ENCODE data around the gene SERPINB6.
"Not testable (repeated sequence)": the region's sequence is repeated elsewhere in the genome, so short reads cannot be mapped to it uniquely, and the experiment has no call there.

SERPINB6 gene

DNA sequence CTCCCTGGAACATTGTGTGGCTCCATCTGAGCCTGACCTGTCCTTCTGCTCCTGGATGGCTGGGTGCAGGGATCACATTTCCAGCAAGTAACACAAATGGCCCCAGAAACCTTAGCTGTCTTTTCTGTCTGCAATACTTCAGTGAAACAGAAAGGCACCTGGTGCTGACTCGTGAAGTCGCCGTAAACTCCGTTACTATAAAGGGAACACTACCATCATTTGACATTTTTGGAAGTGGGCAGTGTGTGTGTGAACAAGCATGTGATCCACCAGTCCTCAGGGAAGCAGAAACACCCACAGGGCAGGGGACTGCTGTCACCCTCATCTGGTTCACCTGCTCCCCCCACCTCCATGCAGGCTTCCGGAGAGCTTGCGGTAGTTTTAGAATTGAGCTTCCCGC lies 23.9 kb downstream of the SERPINB6 start:
- CTCF ChIA-PET = interaction anchor here (1.4 to 8.8 kb wide), 3 partner anchors 15 to 101 kb away, joined by 5 to 72 read pairs (median 7); no protein-coding TSS in a partner anchor
- no peak for DNase-seq (ENCODE audit: extremely low spot score)
- POLR2A ChIA-PET = no interaction called here
- TF ChIP-seq, protein P1, sequence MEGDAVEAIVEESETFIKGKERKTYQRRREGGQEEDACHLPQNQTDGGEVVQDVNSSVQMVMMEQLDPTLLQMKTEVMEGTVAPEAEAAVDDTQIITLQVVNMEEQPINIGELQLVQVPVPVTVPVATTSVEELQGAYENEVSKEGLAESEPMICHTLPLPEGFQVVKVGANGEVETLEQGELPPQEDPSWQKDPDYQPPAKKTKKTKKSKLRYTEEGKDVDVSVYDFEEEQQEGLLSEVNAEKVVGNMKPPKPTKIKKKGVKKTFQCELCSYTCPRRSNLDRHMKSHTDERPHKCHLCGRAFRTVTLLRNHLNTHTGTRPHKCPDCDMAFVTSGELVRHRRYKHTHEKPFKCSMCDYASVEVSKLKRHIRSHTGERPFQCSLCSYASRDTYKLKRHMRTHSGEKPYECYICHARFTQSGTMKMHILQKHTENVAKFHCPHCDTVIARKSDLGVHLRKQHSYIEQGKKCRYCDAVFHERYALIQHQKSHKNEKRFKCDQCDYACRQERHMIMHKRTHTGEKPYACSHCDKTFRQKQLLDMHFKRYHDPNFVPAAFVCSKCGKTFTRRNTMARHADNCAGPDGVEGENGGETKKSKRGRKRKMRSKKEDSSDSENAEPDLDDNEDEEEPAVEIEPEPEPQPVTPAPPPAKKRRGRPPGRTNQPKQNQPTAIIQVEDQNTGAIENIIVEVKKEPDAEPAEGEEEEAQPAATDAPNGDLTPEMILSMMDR (IDR thresholded peaks at IDR 0.05; ENCODE audit: control extremely low read depth, extremely low read depth, low read depth, missing control alignments) = no peak

- no peak for DNase-seq (ENCODE audit: extremely low spot score)
- POLR2A ChIA-PET = no interaction called here
- TF ChIP-seq, protein P1 (IDR thresholded peaks at IDR 0.05; ENCODE audit: control extremely low read depth, extremely low read depth, low read depth, missing control alignments) = no peak
- CTCF ChIA-PET = interaction anchor here (2.3 to 4.2 kb wide), 2 partner anchors 13 to 98 kb away, joined by 8 to 22 read pairs; no protein-coding TSS in a partner anchor
Observed at GRCh38 chr6:2945153-2945452, 26.3 kb downstream of the SERPINB6 start.

DNA sequence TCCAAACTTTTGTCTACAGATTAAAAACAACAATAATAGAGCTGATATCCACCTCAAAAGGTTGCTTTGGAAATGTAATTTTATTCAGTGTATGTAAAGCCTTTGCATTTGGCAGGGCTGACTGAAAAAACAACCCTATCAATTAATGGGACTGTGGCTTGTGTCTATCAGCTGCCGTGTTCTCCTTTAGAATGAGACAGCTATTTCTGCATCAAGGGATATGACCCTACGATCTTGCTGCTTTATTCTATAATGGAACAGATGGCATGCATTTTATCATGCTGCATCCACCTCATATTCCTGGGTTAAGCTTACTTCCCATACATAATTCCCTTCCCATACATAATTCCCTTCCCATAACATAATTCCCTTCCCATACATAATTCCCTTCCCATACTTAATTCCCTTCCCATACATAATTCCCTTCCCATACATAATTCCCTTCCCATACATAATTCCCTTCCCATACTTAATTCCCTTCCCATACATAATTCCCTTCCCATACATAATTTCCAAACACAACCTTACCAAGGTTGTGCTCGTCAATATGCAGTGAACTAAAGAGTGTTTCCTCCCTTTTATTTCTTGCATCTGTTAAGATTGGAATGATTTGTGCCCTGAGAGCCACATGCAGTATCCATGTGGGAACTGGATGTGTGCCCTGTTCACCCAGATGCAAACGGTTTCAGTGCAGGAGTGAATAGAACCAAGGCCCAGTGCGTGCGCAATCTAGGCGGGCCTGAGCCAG lies 26.8 kb downstream of the SERPINB6 start:
- no peak for DNase-seq (ENCODE audit: extremely low spot score)
- CTCF ChIA-PET = interaction anchor here (1.0 to 5.3 kb wide), 8 partner anchors 8 to 154 kb away, joined by 3 to 31 read pairs (median 4); no protein-coding TSS in a partner anchor
- POLR2A ChIA-PET = no interaction called here
- TF ChIP-seq, protein P1 (IDR thresholded peaks at IDR 0.05; ENCODE audit: control extremely low read depth, extremely low read depth, low read depth, missing control alignments) = no peak

- TF ChIP-seq, protein P1 (IDR thresholded peaks at IDR 0.05; ENCODE audit: control extremely low read depth, extremely low read depth, low read depth, missing control alignments) = no peak
- DNase-seq (ENCODE audit: extremely low spot score) = no peak
- ChIA-PET CTCF (interaction anchor here (1.2 to 5.3 kb wide), 6 partner anchors 9 to 153 kb away, joined by 3 to 31 read pairs (median 4); no protein-coding TSS in a partner anchor), POLR2A (no interaction called here)
Observed at GRCh38 chr6:2943564-2943955, 27.8 kb downstream of the SERPINB6 start.

DNA sequence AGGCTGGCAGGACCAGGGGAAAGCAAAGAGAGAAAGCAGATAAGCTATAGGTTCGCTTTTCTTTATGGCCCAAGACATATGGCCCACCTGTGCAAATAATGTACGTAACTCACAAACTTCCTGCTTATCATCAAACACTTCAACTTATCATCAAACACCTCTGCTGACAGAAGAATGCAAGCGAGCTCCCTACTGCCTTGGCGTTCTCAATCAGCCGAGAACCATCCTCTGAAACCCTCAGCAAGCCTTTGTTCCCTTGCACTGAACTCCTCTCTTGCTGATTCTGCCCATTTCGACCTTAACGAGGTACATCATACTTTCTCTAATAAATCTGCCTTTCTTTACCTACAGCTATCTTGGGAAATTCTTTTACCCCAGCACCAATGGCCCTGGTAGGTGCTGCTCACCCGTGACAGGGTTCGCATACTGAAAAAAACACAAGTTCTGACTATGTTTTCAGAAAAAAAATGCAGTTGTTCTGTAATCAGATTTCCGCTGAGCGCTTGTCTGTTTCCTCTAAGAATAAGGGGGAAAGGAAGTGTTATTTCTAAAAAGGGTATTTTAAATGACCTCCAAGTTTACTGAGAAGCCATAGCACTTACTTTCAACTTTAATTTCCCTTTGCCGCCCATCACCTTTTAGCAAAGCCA lies 28.3 kb downstream of the SERPINB6 start:
- ChIA-PET POLR2A (no interaction called here), CTCF (interaction anchor here (0.8 to 5.3 kb wide), 8 partner anchors 9 to 153 kb away, joined by 3 to 31 read pairs (median 4); no protein-coding TSS in a partner anchor)
- TF ChIP-seq, protein P1 (IDR thresholded peaks at IDR 0.05; ENCODE audit: control extremely low read depth, extremely low read depth, low read depth, missing control alignments) = no peak
- no peak for DNase-seq (ENCODE audit: extremely low spot score)

GRCh38 chr6:2942116-2942515 lies 29.3 kb downstream of the SERPINB6 start:
- CTCF ChIA-PET = interaction anchor here (1.0 to 5.3 kb wide), 3 partner anchors 10 to 45 kb away, joined by 3 to 31 read pairs (median 22); no protein-coding TSS in a partner anchor
- POLR2A ChIA-PET; DNase-seq (ENCODE audit: extremely low spot score): not testable (repeated sequence)

- no peak for DNase-seq (ENCODE audit: extremely low spot score)
- CTCF ChIA-PET = interaction anchor here (1.0 to 5.3 kb wide), 8 partner anchors 9 to 94 kb away, joined by 3 to 31 read pairs (median 6); no protein-coding TSS in a partner anchor
- TF ChIP-seq, protein P1 (IDR thresholded peaks at IDR 0.05; ENCODE audit: control extremely low read depth, extremely low read depth, low read depth, missing control alignments) = no peak
- POLR2A ChIA-PET = interaction anchor here (0.7 to 0.9 kb wide), 2 partner anchors 64 to 123 kb away, joined by 3 read pairs; no protein-coding TSS in a partner anchor
Observed at GRCh38 chr6:2940851-2941250, 30.5 kb downstream of the SERPINB6 start.
